GM21825 (cell line): ENCODE data around the gene ASIC3.

Experiments
- ATAC-seq: cut with Tn5 transposase; IDR thresholded peaks from one replicate; pipeline ENCODE4 v1.9.1; 2021; ENCODE audit warnings: mild to moderate bottlenecking, moderate library complexity; ENCODE audit not compliant: unreplicated experiment

ASIC3 gene

DNA sequence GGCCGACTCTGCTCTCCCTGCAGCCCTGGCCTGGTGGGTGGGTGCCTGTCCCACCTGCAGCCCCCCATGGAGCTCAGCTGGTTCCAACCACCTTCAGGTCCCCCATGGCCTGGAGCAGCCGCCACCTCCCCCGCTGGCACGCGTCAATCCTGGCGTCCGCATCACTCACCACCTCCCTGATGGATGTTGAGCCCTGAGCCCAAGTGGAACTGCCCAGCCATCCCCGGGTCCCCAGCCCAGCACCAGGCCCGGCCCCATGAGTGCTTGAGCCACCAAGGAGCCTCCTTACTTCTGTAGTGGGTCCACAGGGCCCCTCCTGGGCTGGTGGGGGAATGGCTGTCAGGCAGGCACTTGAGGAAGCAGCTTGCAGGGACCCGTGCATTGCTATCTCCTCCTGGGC is 52.6 kb downstream of the ASIC3 start:
- no peak for ATAC-seq

DNA sequence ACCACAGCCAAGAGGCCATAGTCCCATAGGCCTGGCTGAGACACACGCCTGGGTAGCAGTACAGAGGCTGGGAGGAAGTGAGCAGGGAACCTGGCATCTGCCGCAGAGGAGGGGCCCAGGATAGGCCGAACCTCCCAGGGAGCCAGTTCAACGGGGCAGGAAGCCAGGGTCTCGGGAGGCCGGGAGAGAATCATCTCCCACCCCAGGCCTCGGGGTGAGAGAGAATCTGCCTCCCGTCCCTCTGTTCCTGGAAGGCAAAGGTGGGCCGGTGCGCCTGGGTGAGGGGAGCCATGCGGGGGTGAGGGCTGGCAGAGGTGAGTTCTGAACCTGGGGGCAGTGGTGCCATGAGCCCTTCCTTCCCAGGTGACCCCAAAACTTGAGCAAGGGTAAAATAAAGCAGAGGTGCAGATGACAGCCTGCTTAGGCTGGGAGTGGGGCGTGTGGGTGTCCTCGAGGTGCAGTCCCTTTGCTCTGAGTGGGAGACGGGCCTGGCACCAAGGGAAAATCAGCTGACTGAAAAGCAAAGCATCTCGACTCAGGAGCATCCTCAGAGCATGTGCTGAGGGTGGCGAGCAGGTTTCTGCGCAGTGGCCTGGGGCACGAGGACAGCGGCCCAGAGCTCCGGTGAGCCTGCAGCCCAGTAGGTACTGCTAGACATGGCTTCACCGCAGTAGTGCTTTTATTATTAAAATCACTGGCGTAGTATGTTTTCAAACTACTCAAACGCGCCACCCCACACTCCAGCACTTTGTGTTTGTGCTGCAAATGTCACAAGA is 53.5 kb downstream of the ASIC3 start:
- ATAC-seq, result no peak
